Activated naive CD8-positive, alpha-beta T cell treated with anti-CD3 and anti-CD28 coated beads, Interleukin-2, amount 10 ng/mL, durations not matched to agents 7 days and 5 days (primary cell): Measurements from ENCODE around the gene FBN1. TPM values are rescaled to one million over a fixed set of nuclear protein-coding genes. Genes with fewer than 3 reads are reported as not detected.

Source experiments
- ATAC-seq: fragments of 150-1000 bp; cut with Tn5 transposase; one replicate; pipeline ENCODE4 v1.10.0; 2021; ENCODE audit warnings: low read depth, moderate library complexity
- POLR2A ChIA-PET: fragments of 350-600 bp; sonication (Branson Sonifier 250); formaldehyde crosslinking; loops from one replicate; lab custom pipeline; 2021; ENCODE audit warnings: antibody characterized with exemption; lab: Charles Lee
- DNase-seq: peaks from one replicate; pipeline ENCODE4 v3.0.0; 2021
- H3K27ac Mint-ChIP-seq: one replicate; pipeline ENCODE4 v1.8.0; 2022; ENCODE audit warnings: mild to moderate bottlenecking, mixed read lengths
- H3K27me3 Mint-ChIP-seq: one replicate; pipeline ENCODE4 v1.8.0; 2022; ENCODE audit warnings: mild to moderate bottlenecking, moderate library complexity, mixed read lengths
- H3K36me3 Mint-ChIP-seq: one replicate; pipeline ENCODE4 v1.8.0; 2021; ENCODE audit warnings: mild to moderate bottlenecking, mixed read lengths
- H3K4me1 Mint-ChIP-seq: one replicate; pipeline ENCODE4 v1.8.0; 2021; ENCODE audit warnings: mixed read lengths
- H3K4me3 Mint-ChIP-seq: one replicate; pipeline ENCODE4 v1.8.0; 2022; ENCODE audit warnings: mild to moderate bottlenecking, moderate library complexity, mixed read lengths
- H3K9me3 Mint-ChIP-seq: one replicate; pipeline ENCODE4 v1.8.0; 2021; ENCODE audit warnings: mixed read lengths
- total RNA-seq, 2 experiments: library from RNA; stranded (reverse); gene quantifications; one replicate each; pipeline ENCODE4 v1.2.3, GENCODE V29; 2021

Gene FBN1
- total RNA-seq, 2 experiments from 2014 or later, result 0.43 to 0.75 TPM

DNA sequence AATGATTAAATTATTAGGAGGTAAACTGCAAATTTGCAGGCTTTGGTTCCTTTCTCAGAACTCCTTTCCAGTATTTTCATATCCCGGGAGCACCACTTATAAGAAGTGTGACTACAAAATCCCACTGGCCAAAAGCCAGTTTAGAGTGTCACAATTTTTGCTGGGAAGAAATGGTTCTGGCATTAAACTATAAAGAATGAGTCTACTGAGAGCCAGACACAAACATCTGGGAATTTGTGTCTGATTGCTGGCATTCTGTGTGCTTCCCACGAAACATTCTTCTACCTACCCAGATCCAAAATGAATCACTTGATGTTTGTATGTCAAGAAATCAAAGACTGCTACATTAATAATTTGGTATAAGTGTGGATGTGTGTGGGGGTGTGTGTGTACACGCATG lies 231.5 kb downstream of the FBN1 start:
- POLR2A ChIA-PET, result no interaction called here
- no peak overlapping the region for H3K27ac Mint-ChIP-seq
- H3K9me3 Mint-ChIP-seq, result no peaks in the 10 kb centered on the region
- no peaks in the 10 kb centered on the region for H3K36me3 Mint-ChIP-seq
- ATAC-seq, result no peak
- no peaks in the 10 kb centered on the region for H3K4me1 Mint-ChIP-seq
- H3K4me3 Mint-ChIP-seq, result no peak overlapping the region
- H3K27me3 Mint-ChIP-seq, result peaks cover 17% of the 10 kb centered on the region
- no peak for DNase-seq

DNA sequence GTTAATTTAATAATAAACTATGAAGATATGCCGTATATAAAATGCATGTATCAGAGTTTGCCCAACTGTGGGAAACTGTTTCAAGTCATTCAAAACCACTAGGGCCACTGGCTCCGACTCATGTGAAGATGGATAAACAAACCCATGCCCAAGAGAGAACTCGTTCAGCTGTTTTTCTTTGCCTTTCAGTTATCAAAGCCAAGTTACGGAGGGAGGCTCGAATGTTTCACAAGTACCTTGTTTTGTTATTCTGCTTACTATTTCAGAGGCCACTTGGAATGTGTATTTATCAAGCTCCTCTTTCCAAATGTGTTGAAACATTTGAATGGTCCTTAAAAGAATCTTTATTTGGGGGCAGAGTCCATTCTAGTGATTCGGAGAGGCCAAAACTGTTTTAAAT lies 232.2 kb downstream of the FBN1 start:
- Mint-ChIP-seq H3K27ac (no peak overlapping the region), H3K36me3 (no peaks in the 10 kb centered on the region), H3K27me3 (peaks cover 14% of the 10 kb centered on the region), H3K4me1 (no peaks in the 10 kb centered on the region), H3K4me3 (no peak overlapping the region), H3K9me3 (no peaks in the 10 kb centered on the region)
- no peak for ATAC-seq
- no peak for DNase-seq
- POLR2A ChIA-PET, result no interaction called here

DNA sequence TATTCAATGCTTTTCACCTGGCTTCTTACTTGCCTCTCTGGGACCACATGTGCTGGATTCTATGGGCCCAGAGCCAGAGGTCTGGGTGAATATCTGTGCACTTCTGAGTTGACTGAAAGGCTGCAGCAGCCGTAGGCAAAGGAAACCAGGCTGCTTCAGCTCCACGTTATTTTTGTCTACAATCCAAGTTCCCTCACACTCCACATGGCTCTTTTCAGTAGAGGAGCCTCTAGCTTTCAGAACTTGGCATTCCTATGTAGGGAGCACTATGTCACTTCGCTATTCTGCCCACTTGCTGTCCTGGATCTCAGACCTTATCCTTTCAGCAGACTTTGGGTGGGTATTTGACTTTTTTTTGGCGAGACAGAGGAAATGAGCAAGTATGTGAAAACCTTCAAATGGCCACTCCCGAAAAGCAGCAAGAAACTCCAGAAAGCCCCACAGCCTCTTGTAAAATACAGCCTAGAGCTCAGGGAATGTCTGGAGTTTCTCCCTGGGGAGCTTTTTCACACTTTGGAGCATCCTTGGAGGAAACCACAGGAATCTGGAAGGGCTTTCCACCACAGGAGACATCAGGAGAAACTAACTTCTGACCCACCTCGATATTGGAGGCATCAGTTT lies 233.4 kb downstream of the FBN1 start:
- Mint-ChIP-seq H3K36me3 (no peaks in the 10 kb centered on the region), H3K9me3 (no peaks in the 10 kb centered on the region), H3K4me1 (no peaks in the 10 kb centered on the region), H3K4me3 (no peak overlapping the region), H3K27me3 (peaks cover 8% of the 10 kb centered on the region), H3K27ac (no peak overlapping the region)
- ATAC-seq, result no peak
- POLR2A ChIA-PET, result no interaction called here
- no peak for DNase-seq

DNA sequence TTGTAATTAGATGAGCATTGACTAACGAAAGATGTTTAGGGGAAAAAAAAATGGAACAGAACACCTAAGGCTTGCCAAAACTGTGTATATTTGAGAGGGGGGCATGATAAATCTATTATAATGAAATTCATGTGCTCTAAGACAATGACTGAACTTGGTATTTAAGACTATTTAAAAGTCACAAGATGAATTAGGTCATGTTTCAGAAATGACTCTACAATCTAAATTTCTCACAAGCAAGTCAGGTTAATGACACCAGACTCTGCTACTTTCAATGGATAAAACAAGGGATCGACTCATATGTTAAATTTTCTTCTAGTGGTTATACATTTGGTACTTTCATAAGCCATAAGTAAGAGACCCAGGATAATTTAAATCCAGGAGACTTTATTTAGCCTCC lies 235.9 kb downstream of the FBN1 start:
- Mint-ChIP-seq H3K27me3 (peaks cover 3% of the 10 kb centered on the region), H3K36me3 (no peaks in the 10 kb centered on the region), H3K9me3 (no peaks in the 10 kb centered on the region), H3K27ac (no peak overlapping the region), H3K4me1 (peaks cover 3% of the 10 kb centered on the region), H3K4me3 (no peak overlapping the region)
- ATAC-seq, result no peak
- no peak for DNase-seq
- POLR2A ChIA-PET, result no interaction called here

DNA sequence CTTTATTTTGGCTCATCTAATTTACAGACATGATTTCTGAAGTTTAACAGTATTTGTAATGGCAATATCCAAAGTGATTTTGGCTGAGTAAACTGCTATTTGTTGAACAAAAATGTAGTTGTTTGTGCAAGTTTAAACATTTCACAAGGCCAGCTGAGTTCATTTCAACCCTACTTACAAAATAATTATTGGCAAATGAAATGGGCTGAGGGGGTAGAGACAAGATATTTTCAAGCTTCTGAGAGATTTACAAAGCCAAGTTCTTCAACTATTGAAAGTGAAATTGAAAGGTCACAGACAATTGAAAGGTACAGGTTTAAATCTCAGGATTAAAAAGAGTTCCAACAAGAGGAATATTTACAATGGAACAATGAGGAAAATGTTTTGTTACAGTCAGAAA lies 237.2 kb downstream of the FBN1 start:
- no peaks in the 10 kb centered on the region for H3K9me3 Mint-ChIP-seq
- H3K4me1 Mint-ChIP-seq, result peaks cover 3% of the 10 kb centered on the region
- H3K27me3 Mint-ChIP-seq, result peaks cover 3% of the 10 kb centered on the region
- H3K4me3 Mint-ChIP-seq, result no peak overlapping the region
- no peak for DNase-seq
- no peak overlapping the region for H3K27ac Mint-ChIP-seq
- POLR2A ChIA-PET, result no interaction called here
- ATAC-seq, result no peak
- H3K36me3 Mint-ChIP-seq, result no peaks in the 10 kb centered on the region

DNA sequence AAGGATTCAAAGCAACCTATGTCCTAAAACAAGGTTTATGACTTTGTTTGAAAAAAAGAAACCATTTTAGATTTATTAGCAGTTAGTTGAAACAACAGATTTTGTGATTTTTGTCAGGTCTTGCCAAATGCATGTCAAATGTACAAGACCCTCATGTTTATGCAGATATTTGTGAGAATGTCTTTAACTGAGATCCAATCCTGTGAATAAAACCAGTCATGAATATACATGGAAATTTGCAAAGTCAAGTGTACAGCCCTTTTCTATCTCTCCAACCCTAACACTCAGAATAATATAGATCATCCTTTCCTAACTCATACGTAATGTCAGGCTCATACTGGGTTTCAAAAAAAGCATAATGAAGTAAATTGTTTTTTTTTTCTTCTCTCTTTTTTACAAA lies 237.9 kb downstream of the FBN1 start:
- POLR2A ChIA-PET, result no interaction called here
- no peak overlapping the region for H3K4me3 Mint-ChIP-seq
- H3K9me3 Mint-ChIP-seq, result no peaks in the 10 kb centered on the region
- no peak overlapping the region for H3K27ac Mint-ChIP-seq
- DNase-seq (no peak), ATAC-seq (no peak)
- H3K4me1 Mint-ChIP-seq, result peaks cover 3% of the 10 kb centered on the region
- no peaks in the 10 kb centered on the region for H3K36me3 Mint-ChIP-seq
- H3K27me3 Mint-ChIP-seq, result peaks cover 3% of the 10 kb centered on the region

DNA sequence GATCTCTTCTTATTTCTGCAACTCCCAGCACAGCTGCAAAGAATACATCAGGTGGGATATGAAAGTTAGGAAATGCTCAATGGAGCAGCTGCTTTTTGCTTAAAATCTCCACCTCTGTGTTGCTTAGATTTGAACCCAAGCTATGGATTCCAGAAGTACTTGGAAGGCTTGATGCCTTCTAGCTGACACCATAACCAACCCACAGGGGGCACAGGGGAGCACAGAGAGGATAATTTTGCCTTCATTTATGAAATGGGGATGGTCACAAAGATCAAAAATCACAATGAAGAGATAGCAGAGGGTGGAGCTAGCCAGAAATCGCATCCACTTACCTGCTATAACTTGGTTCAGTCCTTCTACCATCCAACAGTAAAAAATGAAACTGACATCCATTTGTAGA lies 238.6 kb downstream of the FBN1 start:
- DNase-seq, result no peak
- Mint-ChIP-seq H3K9me3 (no peaks in the 10 kb centered on the region), H3K36me3 (no peaks in the 10 kb centered on the region), H3K27ac (no peak overlapping the region), H3K4me1 (peaks cover 3% of the 10 kb centered on the region), H3K27me3 (peaks cover 3% of the 10 kb centered on the region), H3K4me3 (no peak overlapping the region)
- POLR2A ChIA-PET, result no interaction called here
- ATAC-seq, result no peak

DNA sequence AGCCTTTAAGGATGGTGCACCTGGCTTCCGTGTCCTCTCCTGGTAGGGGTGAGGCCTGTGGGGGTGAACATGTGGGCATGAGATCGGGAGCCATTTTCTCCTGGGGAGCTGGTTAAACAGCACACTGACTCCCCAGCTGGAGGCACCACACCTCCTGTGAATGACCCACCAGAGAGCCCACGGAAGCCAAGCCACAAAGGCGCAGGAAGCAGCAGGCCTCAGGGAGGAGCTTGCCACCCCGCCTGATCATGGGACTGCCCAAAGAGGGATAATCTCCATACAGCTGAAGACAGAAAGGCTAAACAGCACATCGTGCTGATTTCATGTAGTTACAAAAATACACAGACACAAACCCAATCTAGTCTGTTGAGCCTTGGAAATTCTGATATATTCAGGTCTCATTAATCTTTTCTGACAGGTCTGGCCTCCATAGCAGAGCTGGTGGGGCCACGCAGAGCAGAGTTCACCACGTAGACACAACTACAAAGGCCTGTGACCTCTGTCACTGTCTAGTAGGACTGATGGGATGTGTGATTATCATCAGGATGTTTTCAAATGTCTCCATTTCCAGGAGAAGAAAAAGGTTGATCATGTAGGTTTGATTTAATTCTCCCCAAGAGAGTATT lies 239.1 kb downstream of the FBN1 start:
- Mint-ChIP-seq H3K27me3 (peaks cover 3% of the 10 kb centered on the region), H3K9me3 (no peaks in the 10 kb centered on the region), H3K4me3 (no peak overlapping the region), H3K4me1 (peaks cover 3% of the 10 kb centered on the region), H3K36me3 (no peaks in the 10 kb centered on the region), H3K27ac (no peak overlapping the region)
- POLR2A ChIA-PET, result no interaction called here
- ATAC-seq (no peak), DNase-seq (no peak)

DNA sequence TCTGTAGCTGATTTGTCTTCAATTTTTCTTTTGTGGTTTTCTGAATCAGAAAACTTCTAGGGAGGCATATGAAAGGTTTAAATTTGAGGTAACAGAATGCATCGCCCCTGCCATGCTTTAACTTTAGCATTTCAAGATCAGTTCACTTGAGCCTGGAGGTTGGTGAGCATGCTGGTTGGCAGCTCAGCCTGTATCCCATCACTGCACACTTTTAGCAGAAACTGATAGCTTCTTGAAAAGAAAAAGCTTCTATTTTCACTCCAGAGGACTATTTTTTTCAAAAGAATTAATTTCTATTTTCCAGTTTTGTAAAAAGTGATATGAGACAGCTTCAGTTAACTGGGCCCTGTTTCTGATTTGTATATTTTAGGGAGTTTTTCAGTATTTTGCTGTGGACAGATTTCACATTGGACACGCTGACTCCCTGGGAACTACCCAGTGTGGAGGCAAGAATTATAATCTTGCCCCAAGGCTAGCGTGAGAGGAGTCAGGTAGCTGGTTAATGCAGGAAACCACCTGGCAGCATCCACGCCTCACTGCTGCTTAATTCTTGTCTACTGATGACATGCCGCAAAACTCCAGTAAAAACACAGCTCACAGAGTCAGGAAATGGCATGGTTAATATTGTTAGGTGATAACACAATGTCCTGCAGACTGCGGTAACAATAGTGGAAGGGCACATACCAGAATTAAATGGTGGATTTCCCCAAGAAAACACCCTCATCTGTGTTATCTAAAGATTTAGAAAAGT lies 242.9 kb downstream of the FBN1 start:
- Mint-ChIP-seq H3K9me3 (no peaks in the 10 kb centered on the region), H3K36me3 (no peaks in the 10 kb centered on the region), H3K4me1 (peaks cover 3% of the 10 kb centered on the region), H3K27ac (no peak overlapping the region), H3K27me3 (no peaks in the 10 kb centered on the region), H3K4me3 (no peak overlapping the region)
- POLR2A ChIA-PET, result no interaction called here
- ATAC-seq (no peak), DNase-seq (no peak)

DNA sequence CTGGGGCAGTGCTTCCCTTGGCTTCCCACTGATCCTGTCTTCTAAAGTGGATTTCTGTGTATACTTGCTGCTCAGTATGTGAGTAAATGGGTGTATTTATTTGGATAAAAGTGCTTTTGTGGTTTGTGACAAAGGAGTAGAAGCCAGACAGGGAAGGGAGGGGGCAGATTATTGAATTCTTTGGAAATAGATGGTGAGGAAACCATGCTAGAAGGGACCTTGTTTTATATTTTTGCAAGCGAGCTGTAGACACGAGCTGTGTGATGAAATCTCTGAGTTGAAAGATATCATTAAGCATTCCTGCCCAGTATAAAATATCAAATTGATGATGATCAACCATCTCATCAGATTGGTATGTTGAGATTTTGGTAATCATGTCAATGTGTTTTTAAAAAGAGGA lies 245.4 kb downstream of the FBN1 start:
- no peaks in the 10 kb centered on the region for H3K9me3 Mint-ChIP-seq
- H3K36me3 Mint-ChIP-seq, result no peaks in the 10 kb centered on the region
- H3K27ac Mint-ChIP-seq, result no peak overlapping the region
- POLR2A ChIA-PET, result no interaction called here
- H3K4me1 Mint-ChIP-seq, result no peaks in the 10 kb centered on the region
- no peak overlapping the region for H3K4me3 Mint-ChIP-seq
- DNase-seq, result no peak
- H3K27me3 Mint-ChIP-seq, result no peaks in the 10 kb centered on the region
- no peak for ATAC-seq

DNA sequence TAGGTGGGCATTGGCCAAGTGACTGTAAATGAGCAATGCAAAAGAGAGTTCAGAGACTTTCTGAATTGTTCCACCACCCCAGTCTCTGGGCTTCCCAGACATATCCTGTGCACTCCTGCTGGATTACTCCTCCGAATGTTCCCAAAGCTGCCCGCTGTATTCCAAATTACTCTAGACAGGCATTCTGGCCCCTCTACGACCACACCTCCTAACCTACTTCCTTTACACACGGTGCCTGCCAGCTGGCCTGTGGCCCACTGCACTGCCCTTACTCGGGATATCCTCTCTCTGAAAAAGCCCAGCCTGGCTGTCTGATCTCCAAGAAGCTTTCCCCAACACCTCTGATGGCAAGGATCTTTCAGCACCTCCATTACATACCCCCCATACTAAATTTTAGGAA lies 247.7 kb downstream of the FBN1 start:
- H3K27me3 Mint-ChIP-seq, result no peaks in the 10 kb centered on the region
- H3K4me3 Mint-ChIP-seq, result no peak overlapping the region
- no peaks in the 10 kb centered on the region for H3K36me3 Mint-ChIP-seq
- H3K9me3 Mint-ChIP-seq, result no peaks in the 10 kb centered on the region
- POLR2A ChIA-PET, result no interaction called here
- no peak overlapping the region for H3K27ac Mint-ChIP-seq
- no peaks in the 10 kb centered on the region for H3K4me1 Mint-ChIP-seq
- DNase-seq (no peak), ATAC-seq (no peak)

DNA sequence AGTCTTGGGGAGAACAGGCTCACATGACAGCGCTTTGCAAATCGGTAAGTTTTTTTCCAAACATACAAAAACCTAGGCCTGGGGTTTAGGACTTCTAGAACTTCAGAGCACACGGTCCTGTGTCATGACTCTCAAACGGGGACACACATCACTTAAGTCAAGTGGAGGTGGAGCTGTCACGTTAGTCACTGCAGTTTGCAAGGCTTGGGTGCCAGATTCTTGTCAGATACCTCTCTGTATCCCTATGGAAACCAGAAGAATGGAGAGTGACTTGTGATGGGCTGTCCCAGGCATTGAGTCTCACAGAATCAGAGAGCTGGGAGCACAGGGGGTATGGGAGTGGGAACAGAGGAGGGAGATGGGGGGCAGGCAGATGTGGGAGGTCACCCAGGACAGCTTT lies 249.5 kb downstream of the FBN1 start:
- ATAC-seq, result no peak
- POLR2A ChIA-PET, result no interaction called here
- Mint-ChIP-seq H3K9me3 (no peaks in the 10 kb centered on the region), H3K27ac (no peak overlapping the region), H3K4me3 (no peak overlapping the region), H3K4me1 (no peaks in the 10 kb centered on the region), H3K36me3 (no peaks in the 10 kb centered on the region), H3K27me3 (no peaks in the 10 kb centered on the region)
- DNase-seq, result no peak

DNA sequence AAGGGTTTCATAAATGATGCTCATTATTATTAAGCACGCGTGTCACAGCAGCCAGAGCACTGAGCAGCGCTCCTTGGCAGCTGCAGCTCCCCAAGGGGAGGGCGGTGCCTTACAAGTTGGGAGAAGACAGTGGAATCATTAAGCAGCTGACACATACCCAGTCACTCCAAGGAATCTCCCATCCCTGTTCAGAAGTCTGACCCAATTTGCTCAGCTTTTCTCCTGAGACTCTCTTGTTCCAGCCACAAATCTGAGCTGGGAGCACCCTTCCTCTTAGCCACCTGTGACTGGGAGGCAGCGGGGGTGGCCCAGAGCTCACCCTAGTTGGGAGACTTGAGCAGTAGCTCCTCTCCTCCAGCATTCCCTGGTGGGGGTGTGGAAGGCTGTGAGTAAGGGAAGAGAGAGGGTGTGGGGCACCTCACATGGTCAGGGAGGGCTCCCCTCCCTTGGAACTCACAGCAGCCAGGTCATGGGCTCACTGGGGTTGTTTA lies 249.9 kb downstream of the FBN1 start:
- ATAC-seq (no peak), DNase-seq (no peak)
- POLR2A ChIA-PET, result no interaction called here
- no peaks in the 10 kb centered on the region for H3K4me1 Mint-ChIP-seq
- no peaks in the 10 kb centered on the region for H3K9me3 Mint-ChIP-seq
- H3K27me3 Mint-ChIP-seq, result no peaks in the 10 kb centered on the region
- H3K27ac Mint-ChIP-seq, result no peak overlapping the region
- H3K36me3 Mint-ChIP-seq, result no peaks in the 10 kb centered on the region
- H3K4me3 Mint-ChIP-seq, result no peak overlapping the region

DNA sequence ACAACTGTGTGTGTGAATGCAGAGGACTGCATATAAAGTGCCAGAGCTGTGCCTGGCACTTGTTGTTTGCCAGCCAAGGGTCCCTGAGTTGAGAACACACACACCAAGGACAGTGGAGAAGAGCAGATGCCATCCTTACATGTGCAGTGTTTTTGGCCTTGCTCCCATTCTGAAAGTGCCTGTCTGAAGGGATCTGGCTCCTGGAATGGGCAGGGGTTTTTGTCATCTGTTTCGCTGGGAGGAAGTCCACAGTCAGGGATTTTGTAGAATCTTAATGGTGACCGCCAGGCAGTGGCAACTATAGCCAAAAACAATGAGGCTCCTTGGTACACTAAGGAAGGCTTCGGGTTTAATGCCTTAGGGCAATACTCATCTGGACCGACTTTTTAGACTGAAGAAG lies 250.5 kb downstream of the FBN1 start:
- Mint-ChIP-seq H3K9me3 (no peaks in the 10 kb centered on the region), H3K27ac (no peak overlapping the region), H3K36me3 (no peaks in the 10 kb centered on the region), H3K4me1 (no peaks in the 10 kb centered on the region), H3K4me3 (no peak overlapping the region), H3K27me3 (no peaks in the 10 kb centered on the region)
- POLR2A ChIA-PET, result no interaction called here
- ATAC-seq, result no peak
- no peak for DNase-seq
